ENCODE data around the gene PRKAG2. TPM values are rescaled to one million over a fixed set of nuclear protein-coding genes. Genes with fewer than 3 reads are reported as not detected.

The PRKAG2 gene
- total and polyA plus RNA-seq, 5 experiments from 2014 or later, result 29.5 to 63.5 (median 34.1) TPM

DNA sequence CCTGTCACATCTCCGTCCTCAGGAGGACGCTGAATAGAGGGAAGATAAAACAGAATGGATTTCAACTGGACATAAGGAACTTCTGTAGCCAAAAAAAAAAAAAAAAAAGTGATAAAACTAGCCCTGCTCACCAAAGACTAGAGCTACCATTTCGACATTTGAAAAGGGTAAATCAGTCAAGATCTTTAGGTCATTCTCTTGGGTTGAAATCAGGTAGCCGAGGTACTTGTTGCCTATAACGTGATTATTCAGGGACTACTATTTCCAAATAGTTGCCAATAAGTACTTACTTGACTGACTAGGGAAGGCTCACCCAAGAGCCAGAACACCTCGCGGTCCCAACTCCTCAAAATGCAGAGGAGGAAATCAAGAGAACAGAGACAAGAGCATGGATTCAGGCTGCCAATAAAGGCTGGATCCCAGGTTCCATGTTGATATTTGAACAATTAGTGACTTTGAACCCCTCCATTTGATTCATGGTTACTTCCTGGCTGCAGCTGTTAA is 359.3 kb downstream of the PRKAG2 start:
- DNase-seq, result no peak
- peaks cover 0 to 2% (median 0%) of the 10 kb centered on the region in 9 donors for H3K9me3 Mint-ChIP-seq
- POLR2A ChIA-PET, result interaction anchor here (0.6 kb wide), 2 partner anchors 44 to 440 kb away, joined by 3 to 4 read pairs; no protein-coding TSS in a partner anchor
- H3K27ac Mint-ChIP-seq, result peak overlapping the region; percentile 82 to 98 (median 91)
- H3K36me3 Mint-ChIP-seq, result no peaks in the 10 kb centered on the region
- H3K4me3 Mint-ChIP-seq, result peak overlapping the region; percentile 84 to 96 (median 91)
- H3K27me3 Mint-ChIP-seq, result peaks cover 0 to 3% (median 0%) of the 10 kb centered on the region in 5 donors
- peaks cover 26 to 65% (median 58%) of the 10 kb centered on the region in 4 donors for H3K4me1 Mint-ChIP-seq
- ATAC-seq, result no peak

- ATAC-seq (no peak), DNase-seq (no peak)
- Mint-ChIP-seq H3K4me1 (peaks cover 34 to 80% (median 78%) of the 10 kb centered on the region in 4 donors), H3K9me3 (peaks cover 0 to 2% (median 0%) of the 10 kb centered on the region in 9 donors), H3K27ac (peak overlapping the region in 2 of 10 donors; percentile 2 to 36), H3K4me3 (peak overlapping the region in 5 of 10 donors; percentile 3 to 45 (median 15)), H3K27me3 (peaks cover 0 to 3% (median 0%) of the 10 kb centered on the region in 5 donors), H3K36me3 (no peaks in the 10 kb centered on the region)
- POLR2A ChIA-PET, result no interaction called here
Measured at GRCh38 chr7:151515276-151515565, 361.7 kb downstream of the PRKAG2 start.

DNA sequence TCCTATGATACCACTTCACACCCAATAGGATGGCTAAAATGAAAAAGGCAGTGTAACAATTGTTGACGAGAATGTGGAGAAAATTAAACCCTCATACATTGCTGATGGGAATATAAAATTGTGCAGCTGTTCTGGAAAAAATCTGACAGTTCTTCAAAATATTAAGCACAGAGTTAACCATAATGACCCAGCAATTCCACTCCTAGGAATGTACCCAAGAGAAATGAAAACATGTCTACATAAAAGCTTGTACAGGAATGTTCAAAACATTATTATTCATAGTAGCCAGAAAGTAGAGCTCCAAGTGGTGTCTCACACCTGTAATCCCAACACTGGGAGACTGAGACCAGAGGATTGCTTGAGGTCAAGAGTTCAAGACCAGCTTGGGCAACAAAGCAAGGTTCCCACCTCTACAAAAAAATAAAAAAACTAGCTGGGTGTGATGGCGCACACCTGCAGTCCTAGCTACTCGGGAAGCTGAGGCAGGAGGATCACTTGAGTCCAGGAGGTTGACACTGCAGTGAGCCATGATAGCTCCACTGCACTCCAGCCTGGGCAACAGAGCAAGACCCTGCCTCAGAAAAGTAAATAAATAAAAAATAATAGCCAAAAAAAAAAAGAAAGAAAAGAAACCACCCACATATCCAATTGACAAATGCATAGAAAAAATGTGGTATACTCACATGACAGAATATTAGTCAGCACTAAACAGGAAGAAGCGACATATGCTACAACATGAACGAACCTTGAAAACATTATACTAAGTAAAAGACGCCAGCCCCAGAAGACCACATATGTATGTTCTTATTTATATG is 362.2 kb downstream of the PRKAG2 start:
- Mint-ChIP-seq H3K36me3 (no peaks in the 10 kb centered on the region), H3K27me3 (peaks cover 0 to 1% (median 0%) of the 10 kb centered on the region in 5 donors), H3K4me3 (peak overlapping the region in 6 of 10 donors; percentile 3 to 52 (median 28)), H3K27ac (peak overlapping the region in 2 of 10 donors; percentile 2 to 36), H3K9me3 (peaks cover 0 to under 1% (median 0%) of the 10 kb centered on the region in 9 donors), H3K4me1 (peaks cover 36 to 82% (median 81%) of the 10 kb centered on the region in 4 donors)
- ATAC-seq (no peak), DNase-seq (no peak)
- POLR2A ChIA-PET, result no interaction called here

DNA sequence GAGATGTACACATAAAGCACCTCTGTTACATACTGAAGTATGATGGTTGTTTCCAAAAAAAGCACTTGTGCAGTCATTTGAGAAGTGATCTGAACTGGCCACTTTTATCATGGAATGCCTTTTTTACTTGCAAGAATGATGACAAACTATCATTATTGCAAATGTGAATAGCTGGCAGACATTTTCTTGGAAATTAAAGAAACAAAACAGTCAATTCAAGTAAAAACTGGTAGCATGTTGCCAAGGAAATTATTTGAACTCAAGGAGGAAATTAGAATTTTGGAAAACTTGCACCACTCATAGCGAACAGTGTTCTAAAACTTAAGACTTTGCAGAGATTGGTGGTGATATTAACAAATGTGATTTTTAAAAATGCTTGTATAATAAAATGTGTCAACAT is 363.8 kb downstream of the PRKAG2 start:
- POLR2A ChIA-PET, result no interaction called here
- Mint-ChIP-seq H3K9me3 (no peaks in the 10 kb centered on the region), H3K4me1 (peaks cover 36 to 89% (median 84%) of the 10 kb centered on the region in 4 donors), H3K4me3 (no peak overlapping the region), H3K36me3 (no peaks in the 10 kb centered on the region), H3K27me3 (peaks cover 0 to 1% (median 0%) of the 10 kb centered on the region in 5 donors), H3K27ac (no peak overlapping the region)
- ATAC-seq (no peak), DNase-seq (no peak)

- DNase-seq, result no peak
- POLR2A ChIA-PET, result no interaction called here
- no peaks in the 10 kb centered on the region for H3K36me3 Mint-ChIP-seq
- peaks cover 32 to 89% (median 82%) of the 10 kb centered on the region in 4 donors for H3K4me1 Mint-ChIP-seq
- H3K27me3 Mint-ChIP-seq, result no peaks in the 10 kb centered on the region
- H3K27ac Mint-ChIP-seq, result peak overlapping the region in 1 of 10 donors; percentile 44
- no peaks in the 10 kb centered on the region for H3K9me3 Mint-ChIP-seq
- H3K4me3 Mint-ChIP-seq, result peak overlapping the region in 2 of 10 donors; percentile 17 to 19
- ATAC-seq, result no peak
Measured at GRCh38 chr7:151512353-151512752, 364.6 kb downstream of the PRKAG2 start.

DNA sequence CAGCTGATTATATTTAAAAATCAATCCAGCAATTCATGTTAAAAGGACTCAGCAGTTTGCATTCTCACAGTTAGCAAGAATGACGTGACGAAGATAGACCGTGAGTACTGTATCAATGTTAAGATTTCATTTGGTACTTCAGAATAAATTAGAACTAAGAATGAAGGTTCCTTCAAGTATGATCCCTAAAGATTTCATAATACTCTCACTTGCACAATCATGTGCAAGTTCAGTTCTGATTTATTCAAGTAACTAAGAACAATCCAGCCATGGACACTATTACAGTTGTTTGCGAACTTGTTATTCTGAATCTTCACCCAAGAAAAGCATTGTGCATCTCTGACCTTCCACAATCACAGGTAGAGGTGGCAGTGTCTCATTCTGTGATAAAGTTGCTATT is 365.0 kb downstream of the PRKAG2 start:
- H3K27me3 Mint-ChIP-seq, result no peaks in the 10 kb centered on the region
- no peaks in the 10 kb centered on the region for H3K9me3 Mint-ChIP-seq
- H3K4me1 Mint-ChIP-seq, result peaks cover 30 to 89% (median 82%) of the 10 kb centered on the region in 4 donors
- no peaks in the 10 kb centered on the region for H3K36me3 Mint-ChIP-seq
- POLR2A ChIA-PET, result interaction anchor here (1.1 kb wide), 1 partner anchor 8 kb away, joined by 7 read pairs; the partner anchor contains the start of gene RHEB
- DNase-seq (no peak), ATAC-seq (no peak)
- H3K27ac Mint-ChIP-seq, result peak overlapping the region in 1 of 10 donors; percentile 44
- no peak overlapping the region for H3K4me3 Mint-ChIP-seq

DNA sequence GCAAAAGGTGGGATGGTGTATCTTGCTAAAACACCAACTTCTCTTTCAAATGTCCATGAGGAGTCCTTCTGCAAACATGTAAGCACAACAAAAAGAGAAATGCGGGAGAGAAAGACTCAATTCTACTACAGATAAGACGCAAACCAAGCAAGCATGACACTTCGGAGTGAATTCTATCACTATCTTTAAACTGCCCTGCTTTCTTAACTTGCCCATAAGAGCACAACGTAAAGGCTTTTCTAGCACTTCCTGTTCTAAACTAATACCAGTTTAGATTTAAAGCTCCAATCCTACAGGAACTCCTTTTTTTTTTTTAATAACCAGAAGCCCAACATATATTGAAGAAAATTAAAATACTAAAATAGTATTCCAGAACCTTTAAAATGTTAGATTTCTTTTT is 365.6 kb downstream of the PRKAG2 start:
- Mint-ChIP-seq H3K4me1 (peaks cover 29 to 89% (median 81%) of the 10 kb centered on the region in 4 donors), H3K27ac (no peak overlapping the region), H3K9me3 (no peaks in the 10 kb centered on the region), H3K4me3 (peak overlapping the region in 1 of 10 donors; percentile 17), H3K36me3 (no peaks in the 10 kb centered on the region), H3K27me3 (no peaks in the 10 kb centered on the region)
- ATAC-seq (no peak), DNase-seq (no peak)
- POLR2A ChIA-PET, result interaction anchor here (1.1 kb wide), 1 partner anchor 8 kb away, joined by 7 read pairs; the partner anchor contains the start of gene RHEB

- peak overlapping the region in 1 of 10 donors; percentile 65 for H3K27ac Mint-ChIP-seq
- DNase-seq, result no peak
Measured at GRCh38 chr7:151509670-151510333, 367.1 kb downstream of the PRKAG2 start.

DNA sequence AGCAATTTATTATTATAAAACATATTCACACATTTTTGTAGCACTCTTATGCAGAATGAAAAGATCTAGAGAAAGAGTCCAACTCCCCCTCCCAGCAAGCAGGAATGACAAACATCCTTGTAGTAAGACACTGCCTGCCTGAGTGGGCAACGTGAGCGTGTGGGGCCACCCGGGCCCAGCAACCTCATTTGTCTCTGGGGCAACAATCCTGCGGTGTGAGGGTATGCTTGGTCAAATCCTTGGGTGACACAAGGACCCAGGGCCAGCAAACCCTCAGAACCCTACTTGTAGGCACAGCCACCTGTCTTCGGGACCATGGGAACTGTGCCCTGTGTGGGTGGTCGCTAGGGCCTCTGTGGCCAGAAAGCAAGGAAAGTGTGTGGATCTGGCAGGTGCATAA is 367.9 kb downstream of the PRKAG2 start:
- H3K4me3 Mint-ChIP-seq, result no peak overlapping the region

More at GRCh38 chr7:151509670-151510333, 367.1 kb downstream of the PRKAG2 start:
- Mint-ChIP-seq H3K4me1 (peaks cover 22 to 87% (median 79%) of the 10 kb centered on the region in 4 donors), H3K4me3 (peak overlapping the region in 3 of 10 donors; percentile 21 to 33 (median 24)), H3K9me3 (no peaks in the 10 kb centered on the region), H3K36me3 (no peaks in the 10 kb centered on the region), H3K27me3 (no peaks in the 10 kb centered on the region)
- ATAC-seq, result no peak
- POLR2A ChIA-PET, result no interaction called here

DNA sequence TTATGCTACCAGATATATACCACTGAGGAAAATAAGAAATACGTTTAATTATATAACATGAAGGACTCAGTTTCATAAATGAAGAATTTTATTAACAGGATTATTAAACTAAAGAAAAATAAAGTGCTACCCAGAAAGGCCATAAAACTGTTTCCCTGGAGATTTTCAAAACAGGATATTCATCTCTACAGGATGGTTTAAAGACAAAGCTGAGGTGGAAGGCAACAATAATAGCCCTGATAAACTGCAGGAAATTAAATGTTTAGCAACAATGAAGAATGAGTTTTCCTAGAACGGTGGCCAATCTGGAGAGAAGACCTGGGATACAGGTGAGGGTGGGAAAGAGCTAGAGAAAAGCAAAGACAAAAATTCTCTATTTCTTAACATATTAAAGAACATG is 369.1 kb downstream of the PRKAG2 start:
- no peaks in the 10 kb centered on the region for H3K9me3 Mint-ChIP-seq
- peaks cover 0 to 2% (median 0%) of the 10 kb centered on the region in 3 donors for H3K36me3 Mint-ChIP-seq
- no peak overlapping the region for H3K27ac Mint-ChIP-seq
- POLR2A ChIA-PET, result interaction anchor here (1.5 kb wide), 1 partner anchor 12 kb away, joined by 5 read pairs; the partner anchor contains the start of gene RHEB
- ATAC-seq, result no peak
- H3K4me1 Mint-ChIP-seq, result peaks cover 22 to 85% (median 74%) of the 10 kb centered on the region in 4 donors
- H3K27me3 Mint-ChIP-seq, result no peaks in the 10 kb centered on the region
- no peak overlapping the region for H3K4me3 Mint-ChIP-seq
- DNase-seq, result no peak

More for the DNA sequence above, 367.9 kb downstream of the PRKAG2 start:
- ATAC-seq (no peak), DNase-seq (no peak)
- Mint-ChIP-seq H3K27me3 (no peaks in the 10 kb centered on the region), H3K9me3 (no peaks in the 10 kb centered on the region), H3K36me3 (no peaks in the 10 kb centered on the region), H3K4me1 (peaks cover 22 to 83% (median 77%) of the 10 kb centered on the region in 4 donors), H3K27ac (no peak overlapping the region)
- POLR2A ChIA-PET, result interaction anchor here (1.5 kb wide), 1 partner anchor 11 kb away, joined by 5 read pairs; the partner anchor contains the start of gene RHEB

GRCh38 chr7:151506901-151507382 is 370.0 kb downstream of the PRKAG2 start:
- POLR2A ChIA-PET, result no interaction called here
- Mint-ChIP-seq H3K9me3 (no peaks in the 10 kb centered on the region), H3K27me3 (no peaks in the 10 kb centered on the region), H3K27ac (no peak overlapping the region), H3K4me1 (peaks cover 17 to 85% (median 72%) of the 10 kb centered on the region in 4 donors), H3K36me3 (peaks cover 0 to 2% (median 0%) of the 10 kb centered on the region in 3 donors), H3K4me3 (no peak overlapping the region)
- no peak for ATAC-seq
- no peak for DNase-seq
